ACHN (cell line): ENCODE measurements around the gene CDH13.

ENCODE experiments used
- DNase-seq: peaks from one replicate; pipeline ENCODE4 v3.0.0-alpha.2; 2015
- in situ Hi-C: cut with HindIII; loops from 2 replicates; pipeline ENCODE4 v1.10.0; 2017; ENCODE audit warnings: low sequenced_read_pairs, low pct_ligation_motif_present, low pct_unique_long_range_greater_than_20kb

CDH13 gene

DNA sequence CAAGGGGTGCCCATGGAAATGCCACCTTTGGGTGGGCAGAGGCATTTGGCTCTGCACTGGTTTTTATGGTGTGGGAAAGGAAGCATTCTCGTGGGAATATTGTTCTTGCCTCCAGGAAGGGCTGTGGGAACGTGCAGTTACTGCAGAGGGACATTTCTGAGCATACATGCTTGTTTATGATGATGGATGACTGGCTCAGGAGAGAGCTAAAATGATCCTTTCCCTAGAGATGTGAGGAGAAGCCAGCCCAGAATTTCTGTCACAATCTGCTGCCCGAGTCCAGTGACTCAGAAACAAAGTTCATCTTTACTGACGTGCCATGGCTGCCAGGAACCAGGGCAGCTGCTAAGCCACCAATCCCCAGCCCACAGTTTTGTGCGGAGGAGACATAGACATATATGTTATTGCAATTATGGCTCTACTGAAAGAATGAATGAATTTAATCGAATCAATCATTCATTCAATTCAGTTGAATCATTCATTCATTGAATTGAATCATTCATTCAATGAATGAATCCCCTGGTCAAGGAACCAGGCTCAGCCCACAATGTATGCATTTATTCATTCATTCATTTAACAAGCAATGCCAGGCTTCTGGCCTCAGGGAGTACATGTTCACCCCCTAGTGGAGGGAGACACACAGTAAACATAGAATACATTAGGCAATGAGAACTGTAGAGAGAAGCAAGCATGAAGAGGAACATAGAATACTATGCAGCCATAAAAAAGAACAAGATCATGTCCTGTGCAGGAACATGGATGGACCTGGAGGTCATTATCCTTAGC lies 766.6 kb downstream of the CDH13 start:
- peak; percentile 18 for DNase-seq
- in situ Hi-C loops = no loop called here

- no peak for DNase-seq
- in situ Hi-C loops = no loop called here
Observed at GRCh38 chr16:83397601-83398291, 771.0 kb downstream of the CDH13 start.

GRCh38 chr16:83400234-83400633 lies 773.5 kb downstream of the CDH13 start:
- in situ Hi-C loops = no loop called here
- DNase-seq = no peak

DNA sequence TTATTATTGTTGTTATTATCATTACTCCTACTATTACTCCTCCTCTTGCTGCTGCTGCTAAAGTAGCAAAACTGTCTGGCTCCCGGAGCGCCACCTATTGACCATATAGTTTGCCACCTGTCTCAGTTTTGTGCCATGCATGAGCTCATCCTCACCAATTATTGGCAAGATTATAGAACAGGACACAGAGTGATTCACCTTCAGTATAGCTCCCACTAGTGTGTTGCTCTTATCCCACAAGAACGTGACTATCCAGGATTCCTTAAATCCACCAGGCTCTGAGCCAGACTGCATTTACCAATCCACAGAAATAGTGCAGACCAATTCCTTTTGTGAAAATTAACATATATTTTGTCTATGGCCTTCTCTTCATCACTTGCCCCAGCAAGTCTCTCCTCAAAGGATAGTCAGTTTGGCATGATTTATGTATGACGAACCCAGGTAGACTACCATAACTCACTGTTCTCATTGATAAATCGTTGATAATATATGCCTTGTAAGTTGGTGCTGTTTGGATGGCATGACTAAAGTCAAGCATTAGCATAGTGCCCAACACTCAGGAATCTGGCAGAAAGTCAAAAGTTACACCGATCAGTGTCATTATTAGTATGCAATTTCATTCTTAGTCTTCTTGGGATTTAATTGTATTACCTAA lies 775.5 kb downstream of the CDH13 start:
- in situ Hi-C loops = no loop called here
- DNase-seq = no peak

DNA sequence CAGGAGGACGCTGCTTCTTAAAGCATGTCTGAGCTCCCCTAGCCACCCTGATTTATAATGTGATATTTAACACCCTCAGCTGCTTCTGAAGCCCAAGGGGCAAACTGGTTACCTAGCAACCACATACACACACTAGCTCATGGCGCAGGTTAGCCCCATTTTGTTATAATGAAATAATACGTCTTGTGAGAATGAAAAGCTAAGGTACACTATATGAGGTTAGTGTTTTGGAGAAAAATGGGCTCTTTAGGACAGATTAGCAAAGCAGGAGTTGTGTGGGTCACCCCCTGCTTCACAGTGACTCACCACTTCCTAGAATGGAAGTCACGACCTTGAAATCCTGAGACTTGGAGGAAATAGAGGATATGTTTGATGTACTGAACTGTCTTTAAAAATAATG lies 776.2 kb downstream of the CDH13 start:
- in situ Hi-C loops = no loop called here
- DNase-seq = no peak

- no peak for DNase-seq
- in situ Hi-C loops = no loop called here
Observed at GRCh38 chr16:83403761-83404160, 777.0 kb downstream of the CDH13 start.

DNA sequence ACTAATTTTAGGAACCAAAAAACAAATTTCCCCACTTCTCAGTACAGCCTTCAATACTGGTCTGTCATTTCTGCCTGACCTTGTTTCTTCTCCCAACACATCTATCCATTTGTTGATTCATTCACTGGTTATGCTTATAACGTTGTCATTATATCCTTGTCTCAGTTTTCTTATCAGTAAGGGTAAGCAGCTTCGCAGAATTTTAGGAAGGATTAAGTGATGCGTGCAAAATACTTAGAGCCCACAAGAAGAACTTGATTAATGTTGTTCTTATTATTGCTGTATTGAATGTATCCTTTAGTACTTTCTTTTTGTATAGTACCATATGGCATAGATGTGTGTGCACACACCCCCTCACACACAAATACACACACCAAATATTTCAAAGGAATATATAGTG lies 777.5 kb downstream of the CDH13 start:
- in situ Hi-C loops = no loop called here
- DNase-seq = no peak

DNA sequence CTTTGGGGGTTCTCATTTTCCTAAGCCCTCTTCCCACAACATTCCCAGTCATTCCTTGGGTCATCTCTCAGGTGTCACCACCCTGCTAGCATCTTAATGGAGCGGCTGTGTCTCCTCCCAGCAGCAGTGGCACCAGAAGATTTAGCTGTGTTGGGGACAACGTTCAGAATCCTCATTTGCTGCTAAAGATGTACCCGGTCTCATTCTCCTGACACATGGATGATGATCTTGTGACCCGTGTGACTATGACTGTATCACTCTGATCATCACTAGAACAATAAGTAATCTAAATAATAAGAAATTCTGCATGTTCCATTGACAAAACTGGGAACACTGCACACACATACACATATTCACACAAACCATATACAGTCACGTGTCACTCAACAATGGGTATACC lies 781.2 kb downstream of the CDH13 start:
- no peak for DNase-seq
- in situ Hi-C loops = no loop called here

DNA sequence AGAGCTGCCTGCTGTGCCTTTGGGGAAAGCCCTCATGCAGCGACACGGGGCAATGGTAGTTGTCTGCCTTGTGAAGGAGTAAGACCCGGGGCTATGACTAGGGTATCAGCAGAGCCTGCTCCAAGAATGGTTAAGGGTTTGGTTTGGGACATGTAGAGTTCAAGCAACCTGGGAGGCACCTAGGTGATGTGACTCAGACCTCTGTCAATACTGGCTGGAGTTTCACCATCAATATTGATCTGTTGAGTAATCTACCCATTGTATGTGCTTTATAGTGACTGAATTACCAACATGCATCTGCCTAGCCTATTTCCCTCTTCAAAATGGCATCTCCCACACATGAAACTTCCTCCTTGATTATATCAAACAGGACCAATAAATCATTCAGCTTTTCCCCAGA lies 782.6 kb downstream of the CDH13 start:
- no peak for DNase-seq
- in situ Hi-C loops = no loop called here

GRCh38 chr16:83418565-83418964 lies 791.8 kb downstream of the CDH13 start:
- in situ Hi-C loops = no loop called here
- DNase-seq = peak; percentile 9

DNA sequence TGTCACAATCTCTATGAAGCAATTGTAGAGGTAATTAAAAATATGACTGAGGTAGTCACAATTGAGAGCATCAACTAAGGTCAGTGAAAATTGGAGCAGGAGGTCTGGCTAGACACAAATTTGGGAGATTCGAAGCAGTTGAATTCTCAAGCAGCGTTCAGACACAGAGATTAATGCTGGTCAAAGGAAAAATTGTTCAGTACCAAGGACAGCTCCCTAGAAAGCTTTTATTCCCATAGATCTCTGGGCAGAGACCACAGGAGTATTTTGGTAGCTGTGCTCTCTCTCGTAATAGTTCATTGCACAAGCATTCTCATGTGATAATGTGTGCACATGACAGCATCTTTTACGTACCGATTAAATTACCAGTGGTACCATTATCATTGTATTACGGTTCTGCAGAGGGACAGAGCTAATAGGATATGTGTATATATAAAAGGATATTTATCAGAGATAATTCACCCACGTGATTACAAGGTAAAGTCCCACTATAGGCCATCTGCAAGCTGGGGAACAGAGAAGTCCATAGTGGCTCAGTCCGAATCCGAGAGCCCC lies 793.5 kb downstream of the CDH13 start:
- peak; percentile 69 for DNase-seq
- in situ Hi-C loops = no loop called here

GRCh38 chr16:83433201-83433600 lies 806.4 kb downstream of the CDH13 start:
- in situ Hi-C loops = no loop called here
- DNase-seq = no peak

GRCh38 chr16:83437036-83437435 lies 810.3 kb downstream of the CDH13 start:
- DNase-seq = no peak
- in situ Hi-C loops = no loop called here

- in situ Hi-C loops = no loop called here
- no peak for DNase-seq
Observed at GRCh38 chr16:83438326-83438725, 811.6 kb downstream of the CDH13 start.

GRCh38 chr16:83439412-83439811 lies 812.6 kb downstream of the CDH13 start:
- no peak for DNase-seq
- in situ Hi-C loops = no loop called here

GRCh38 chr16:83441517-83441916 lies 814.7 kb downstream of the CDH13 start:
- DNase-seq = no peak
- in situ Hi-C loops = no loop called here

- in situ Hi-C loops = no loop called here
- DNase-seq = no peak
Observed at GRCh38 chr16:83443972-83444371, 817.2 kb downstream of the CDH13 start.

DNA sequence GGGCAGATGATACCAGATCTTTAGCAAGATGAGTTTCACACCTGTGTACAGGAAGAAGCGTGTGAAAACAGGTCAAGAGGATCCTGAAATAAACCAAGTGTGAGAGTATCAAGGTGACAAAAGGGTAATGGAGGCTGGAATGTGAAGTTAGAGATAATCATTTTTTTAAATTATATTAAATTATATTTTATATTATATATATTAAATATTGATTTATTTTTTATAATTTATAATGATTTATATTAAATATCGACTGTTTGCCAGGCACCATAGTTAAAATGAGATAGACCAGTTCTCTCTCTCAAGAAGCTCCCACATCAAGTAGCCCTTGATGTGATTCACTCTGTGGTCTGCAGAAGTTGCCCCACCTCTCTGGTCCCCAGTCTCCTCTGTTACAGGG lies 820.8 kb downstream of the CDH13 start:
- in situ Hi-C loops = no loop called here
- no peak for DNase-seq

GRCh38 chr16:83449861-83450260 lies 823.1 kb downstream of the CDH13 start:
- no peak for DNase-seq
- in situ Hi-C loops = no loop called here
